Measurements from ENCODE around the gene SOBP. TPM values are rescaled to one million over a fixed set of nuclear protein-coding genes. Genes with fewer than 3 reads are reported as not detected.

SOBP gene
- total and polyA plus RNA-seq, 10 donors = 0.87 to 7.8 (median 4.9) TPM

GRCh38 chr6:107692351-107692750, 202.4 kb downstream of the SOBP start:
- TF ChIP-seq POLR2AphosphoS5 (IDR thresholded peaks at IDR 0.05) (no peak), CTCF (IDR thresholded peaks at IDR 0.05 in 8 of 11, conservative IDR thresholded peaks at IDR 0.05 in 3 of 11) (no peak), POLR2A (IDR thresholded peaks at IDR 0.05) (no peak)
- no peak for DNase-seq
- Histone ChIP-seq H3K4me1 (peaks cover 0 to 3% (median 0%) of the 10 kb centered on the region in 6 donors), H3K9me3 (no peaks in the 10 kb centered on the region), H3K36me3 (no peaks in the 10 kb centered on the region), H3K4me3 (no peak overlapping the region), H3K27ac (no peak overlapping the region), H3K27me3 (replicated peaks in 1 of 7) (peaks cover 0 to 4% (median 0%) of the 10 kb centered on the region in 7 donors)
- intact Hi-C loops (cut with DNase I; ENCODE audit: low total_unique reads) = no loop called here
- 89 to 97% (median 94%) methylated on average over 3 of the region's 3 CpGs for WGBS, 5 donors

- WGBS, 5 donors = 92 to 100% (median 95%) methylated on average over 2 of the region's 2 CpGs
- Histone ChIP-seq H3K36me3 (no peaks in the 10 kb centered on the region), H3K9me3 (no peaks in the 10 kb centered on the region), H3K4me3 (no peak overlapping the region), H3K27me3 (replicated peaks in 1 of 7) (peaks cover 0 to 4% (median 0%) of the 10 kb centered on the region in 7 donors), H3K4me1 (peaks cover 0 to 3% (median 0%) of the 10 kb centered on the region in 6 donors), H3K27ac (no peak overlapping the region)
- intact Hi-C loops (cut with DNase I; ENCODE audit: low total_unique reads) = no loop called here
- no peak for TF ChIP-seq CTCF (IDR thresholded peaks at IDR 0.05 in 8 of 11, conservative IDR thresholded peaks at IDR 0.05 in 3 of 11)
- no peak for TF ChIP-seq POLR2AphosphoS5 (IDR thresholded peaks at IDR 0.05)
- TF ChIP-seq POLR2A (IDR thresholded peaks at IDR 0.05) = no peak
- no peak for DNase-seq
Observed at GRCh38 chr6:107695061-107695720, 205.3 kb downstream of the SOBP start.

- WGBS, 5 donors = 47 to 67% (median 55%) methylated on average over 5 of the region's 5 CpGs
- no peak for DNase-seq
- Histone ChIP-seq H3K27me3 (replicated peaks in 1 of 7) (peaks cover 0 to 4% (median 0%) of the 10 kb centered on the region in 7 donors), H3K9me3 (no peaks in the 10 kb centered on the region), H3K27ac (no peak overlapping the region), H3K4me3 (no peak overlapping the region), H3K36me3 (no peaks in the 10 kb centered on the region), H3K4me1 (no peaks in the 10 kb centered on the region)
- intact Hi-C loops (cut with DNase I; ENCODE audit: low total_unique reads) = no loop called here
- TF ChIP-seq CTCF (IDR thresholded peaks at IDR 0.05 in 8 of 11, conservative IDR thresholded peaks at IDR 0.05 in 3 of 11) (no peak), POLR2AphosphoS5 (IDR thresholded peaks at IDR 0.05) (no peak), POLR2A (IDR thresholded peaks at IDR 0.05) (no peak)
Observed at GRCh38 chr6:107697682-107698081, 207.8 kb downstream of the SOBP start.

- Histone ChIP-seq H3K4me1 (no peaks in the 10 kb centered on the region), H3K4me3 (no peak overlapping the region), H3K36me3 (no peaks in the 10 kb centered on the region), H3K9me3 (no peaks in the 10 kb centered on the region), H3K27me3 (replicated peaks in 1 of 7) (peaks cover 0 to 4% (median 0%) of the 10 kb centered on the region in 7 donors), H3K27ac (no peak overlapping the region)
- TF ChIP-seq POLR2A (IDR thresholded peaks at IDR 0.05) = no peak
- TF ChIP-seq CTCF (IDR thresholded peaks at IDR 0.05 in 8 of 11, conservative IDR thresholded peaks at IDR 0.05 in 3 of 11) = no peak
- no peak for TF ChIP-seq POLR2AphosphoS5 (IDR thresholded peaks at IDR 0.05)
- no peak for DNase-seq
- intact Hi-C loops (cut with DNase I; ENCODE audit: low total_unique reads) = no loop called here
- 48 to 78% (median 60%) methylated on average over 4 of the region's 4 CpGs for WGBS, 5 donors
Observed at GRCh38 chr6:107698146-107698545, 208.2 kb downstream of the SOBP start.
